Measurements from ENCODE around the gene SORBS1. TPM values are rescaled to one million over a fixed set of nuclear protein-coding genes. Genes with fewer than 3 reads are reported as not detected.

The SORBS1 gene
- total RNA-seq, 1 donor from 2014 or later, result 116 TPM

DNA sequence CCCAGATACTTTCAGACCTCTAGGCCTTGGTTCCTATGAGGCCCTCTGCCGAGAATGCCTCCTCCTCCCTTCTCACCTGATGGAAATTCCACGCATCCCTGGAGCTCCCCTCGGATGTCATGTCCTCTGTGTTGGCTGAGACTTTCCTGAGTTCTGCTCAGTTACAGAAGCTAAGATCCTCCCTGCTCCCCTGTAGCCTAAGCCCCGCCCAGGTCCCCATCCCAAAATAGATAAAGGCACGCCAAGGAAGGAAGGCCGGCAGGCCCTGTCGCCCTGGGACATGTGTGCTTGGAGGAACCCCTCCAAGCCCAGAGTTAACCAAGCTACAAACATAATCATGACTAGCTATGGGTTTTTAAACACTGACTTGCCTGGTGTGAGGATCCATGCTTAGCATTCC lies 123.5 kb downstream of the SORBS1 start:
- Histone ChIP-seq H3K4me3 (no peak overlapping the region), H3K27me3 (no peaks in the 10 kb centered on the region), H3K36me3 (no peaks in the 10 kb centered on the region), H3K4me1 (no peaks in the 10 kb centered on the region), H3K27ac (no peak overlapping the region), H3K9me3 (no peaks in the 10 kb centered on the region)
- intact Hi-C loops (cut with DNase I), result no loop called here
- TF ChIP-seq, protein P1, sequence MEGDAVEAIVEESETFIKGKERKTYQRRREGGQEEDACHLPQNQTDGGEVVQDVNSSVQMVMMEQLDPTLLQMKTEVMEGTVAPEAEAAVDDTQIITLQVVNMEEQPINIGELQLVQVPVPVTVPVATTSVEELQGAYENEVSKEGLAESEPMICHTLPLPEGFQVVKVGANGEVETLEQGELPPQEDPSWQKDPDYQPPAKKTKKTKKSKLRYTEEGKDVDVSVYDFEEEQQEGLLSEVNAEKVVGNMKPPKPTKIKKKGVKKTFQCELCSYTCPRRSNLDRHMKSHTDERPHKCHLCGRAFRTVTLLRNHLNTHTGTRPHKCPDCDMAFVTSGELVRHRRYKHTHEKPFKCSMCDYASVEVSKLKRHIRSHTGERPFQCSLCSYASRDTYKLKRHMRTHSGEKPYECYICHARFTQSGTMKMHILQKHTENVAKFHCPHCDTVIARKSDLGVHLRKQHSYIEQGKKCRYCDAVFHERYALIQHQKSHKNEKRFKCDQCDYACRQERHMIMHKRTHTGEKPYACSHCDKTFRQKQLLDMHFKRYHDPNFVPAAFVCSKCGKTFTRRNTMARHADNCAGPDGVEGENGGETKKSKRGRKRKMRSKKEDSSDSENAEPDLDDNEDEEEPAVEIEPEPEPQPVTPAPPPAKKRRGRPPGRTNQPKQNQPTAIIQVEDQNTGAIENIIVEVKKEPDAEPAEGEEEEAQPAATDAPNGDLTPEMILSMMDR (IDR thresholded peaks at IDR 0.05), result no peak
- TF ChIP-seq POLR2AphosphoS5 (IDR thresholded peaks at IDR 0.05; ENCODE audit: insufficient read depth in 1 of 2, low read depth in 1 of 2) (no peak), POLR2A (IDR thresholded peaks at IDR 0.05) (no peak)
- no peak for DNase-seq (ENCODE audit: extremely low spot score in 2 of 2)

DNA sequence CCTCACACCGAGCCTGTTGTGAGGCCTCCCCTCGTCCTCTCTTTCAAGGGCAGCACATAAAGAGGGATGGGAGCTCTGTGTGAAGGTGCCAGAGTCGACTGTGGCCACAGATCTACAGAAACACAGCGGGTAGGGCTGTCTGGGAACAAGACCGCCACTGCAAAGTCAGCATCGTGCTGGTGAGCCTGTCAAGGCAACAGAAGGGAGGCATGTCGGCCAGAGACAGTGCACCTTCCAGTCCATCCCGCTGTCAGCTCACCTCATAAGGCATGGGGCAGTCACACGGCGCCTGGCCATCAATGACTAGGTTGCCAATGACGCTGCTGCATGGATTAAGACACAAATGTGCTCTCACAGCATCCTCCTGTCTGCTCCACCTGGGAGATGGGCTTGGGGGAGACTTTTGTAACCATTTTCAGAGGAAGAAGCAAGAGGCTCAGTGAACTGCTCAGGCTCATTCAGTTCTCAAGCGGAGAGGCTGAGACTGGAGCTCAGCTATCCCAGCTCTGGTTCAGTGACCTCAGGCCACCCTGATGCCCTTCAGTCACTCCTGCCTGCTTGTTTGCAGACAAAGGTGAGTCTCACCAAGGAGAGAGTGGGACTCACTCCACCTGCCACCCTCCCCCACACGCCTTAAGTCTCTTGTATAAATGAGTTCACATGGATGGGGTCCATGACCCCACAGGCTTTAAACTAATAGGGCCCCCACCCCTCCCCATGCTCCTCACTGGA lies 125.5 kb downstream of the SORBS1 start:
- peaks cover 2% of the 10 kb centered on the region for H3K4me1 ChIP-seq
- no peak for DNase-seq (ENCODE audit: extremely low spot score in 2 of 2)
- peak overlapping the region; percentile 37 for H3K27ac ChIP-seq
- no peaks in the 10 kb centered on the region for H3K27me3 ChIP-seq
- intact Hi-C loops (cut with DNase I), result no loop called here
- H3K4me3 ChIP-seq, result no peak overlapping the region
- H3K36me3 ChIP-seq, result no peaks in the 10 kb centered on the region
- no peaks in the 10 kb centered on the region for H3K9me3 ChIP-seq
- TF ChIP-seq POLR2AphosphoS5 (IDR thresholded peaks at IDR 0.05; ENCODE audit: insufficient read depth in 1 of 2, low read depth in 1 of 2) (no peak), POLR2A (IDR thresholded peaks at IDR 0.05) (no peak)
- TF ChIP-seq, protein P1 (IDR thresholded peaks at IDR 0.05), result no peak

DNA sequence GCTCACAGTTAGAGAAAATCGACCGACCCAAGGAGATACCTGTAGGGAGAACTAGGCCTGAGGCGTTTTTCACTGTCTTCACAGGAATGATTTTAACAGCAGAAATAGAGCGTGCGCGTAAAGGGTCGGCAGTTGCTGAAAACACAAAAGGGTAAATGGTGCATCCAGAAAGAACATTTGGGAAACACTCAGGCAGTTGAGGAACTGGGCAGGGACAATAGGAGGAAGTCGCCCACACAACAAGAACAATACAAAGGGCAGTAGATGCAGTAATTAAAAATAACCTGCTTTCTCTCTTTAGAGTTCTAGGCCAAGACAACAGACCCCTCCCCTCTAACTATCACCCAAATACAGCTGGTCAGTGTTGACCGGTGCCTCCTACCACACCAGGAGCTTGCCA lies 126.6 kb downstream of the SORBS1 start:
- peak overlapping the region; percentile 37 for H3K27ac ChIP-seq
- H3K9me3 ChIP-seq, result no peaks in the 10 kb centered on the region
- H3K36me3 ChIP-seq, result no peaks in the 10 kb centered on the region
- H3K4me1 ChIP-seq, result peaks cover 5% of the 10 kb centered on the region
- no peak for DNase-seq (ENCODE audit: extremely low spot score in 2 of 2)
- no peaks in the 10 kb centered on the region for H3K27me3 ChIP-seq
- TF ChIP-seq POLR2AphosphoS5 (IDR thresholded peaks at IDR 0.05; ENCODE audit: insufficient read depth in 1 of 2, low read depth in 1 of 2) (no peak), POLR2A (IDR thresholded peaks at IDR 0.05) (no peak)
- TF ChIP-seq, protein P1 (IDR thresholded peaks at IDR 0.05), result no peak
- intact Hi-C loops (cut with DNase I), result loop anchor here (5.0 kb wide), 2 partner anchors 123 to 168 kb away; no protein-coding TSS in a partner anchor
- H3K4me3 ChIP-seq, result no peak overlapping the region

DNA sequence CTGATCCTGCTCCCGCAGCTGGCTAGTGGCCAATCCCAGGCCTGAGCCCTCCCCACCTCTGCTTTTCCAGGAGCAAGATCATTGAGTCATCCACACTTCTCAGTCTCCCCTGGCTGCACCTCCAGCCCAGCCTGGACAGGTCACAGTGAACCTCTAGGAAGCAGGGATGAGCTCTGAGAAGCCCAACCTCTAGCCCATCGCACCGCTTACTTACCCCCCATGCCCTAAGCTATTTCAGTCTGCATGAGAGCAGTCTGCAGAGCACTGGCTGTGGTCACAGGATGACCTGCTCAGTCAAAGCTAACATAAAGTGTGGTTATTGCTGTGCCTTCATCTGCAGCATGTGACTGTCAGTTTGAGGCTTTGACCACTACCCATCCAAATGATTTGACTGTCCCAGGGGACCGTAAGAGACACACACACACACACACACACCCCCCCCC lies 129.2 kb downstream of the SORBS1 start:
- Histone ChIP-seq H3K27ac (peak overlapping the region; percentile 13), H3K36me3 (no peaks in the 10 kb centered on the region), H3K4me3 (no peak overlapping the region), H3K4me1 (peaks cover 16% of the 10 kb centered on the region), H3K27me3 (no peaks in the 10 kb centered on the region), H3K9me3 (no peaks in the 10 kb centered on the region)
- intact Hi-C loops (cut with DNase I), result loop anchor here (5.0 kb wide), 2 partner anchors 125 to 170 kb away; no protein-coding TSS in a partner anchor
- no peak for DNase-seq (ENCODE audit: extremely low spot score in 2 of 2)
- peak in 1 of 2 donors; percentile 17 for TF ChIP-seq POLR2AphosphoS5 (IDR thresholded peaks at IDR 0.05; ENCODE audit: insufficient read depth in 1 of 2, low read depth in 1 of 2)
- TF ChIP-seq, protein P1 (IDR thresholded peaks at IDR 0.05), result no peak
- TF ChIP-seq POLR2A (IDR thresholded peaks at IDR 0.05), result no peak
